NCI-H82 treated with DMSO at 0.1 percent for 48 hours (cell line): ENCODE results near the gene RAD51B.

Experiments used
- DNase-seq: peaks from one replicate; lab custom pipeline; 2025; ENCODE audit not compliant: unreplicated experiment; lab: John Stamatoyannopoulos, UW

RAD51B gene

GRCh38 chr14:68766299-68767247, 947.0 kb downstream of the RAD51B start:
- DNase-seq: no peak

GRCh38 chr14:68767248-68767645, 947.7 kb downstream of the RAD51B start:
- DNase-seq: no peak

DNA sequence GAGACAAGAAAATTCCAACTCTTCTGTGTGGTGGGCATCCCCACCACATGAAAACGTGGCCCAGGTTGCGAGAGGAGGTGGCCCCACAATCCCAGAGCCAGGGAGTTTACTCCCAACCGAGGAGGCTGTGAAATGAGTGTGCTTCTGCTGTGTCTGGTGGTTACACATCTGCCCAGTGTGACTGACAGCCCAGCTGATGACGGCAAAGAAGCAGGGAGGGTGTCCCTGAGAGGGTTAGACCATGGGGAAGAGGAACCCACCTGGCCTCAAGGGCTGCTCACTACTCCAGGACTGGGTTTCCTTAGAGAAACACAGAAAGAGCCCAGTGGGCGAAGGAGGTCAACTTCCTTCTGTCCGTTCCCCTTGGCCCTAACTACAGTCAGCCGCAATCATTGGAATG, 948.7 kb downstream of the RAD51B start:
- no peak for DNase-seq

GRCh38 chr14:68770051-68770450, 950.5 kb downstream of the RAD51B start:
- DNase-seq: no peak

DNA sequence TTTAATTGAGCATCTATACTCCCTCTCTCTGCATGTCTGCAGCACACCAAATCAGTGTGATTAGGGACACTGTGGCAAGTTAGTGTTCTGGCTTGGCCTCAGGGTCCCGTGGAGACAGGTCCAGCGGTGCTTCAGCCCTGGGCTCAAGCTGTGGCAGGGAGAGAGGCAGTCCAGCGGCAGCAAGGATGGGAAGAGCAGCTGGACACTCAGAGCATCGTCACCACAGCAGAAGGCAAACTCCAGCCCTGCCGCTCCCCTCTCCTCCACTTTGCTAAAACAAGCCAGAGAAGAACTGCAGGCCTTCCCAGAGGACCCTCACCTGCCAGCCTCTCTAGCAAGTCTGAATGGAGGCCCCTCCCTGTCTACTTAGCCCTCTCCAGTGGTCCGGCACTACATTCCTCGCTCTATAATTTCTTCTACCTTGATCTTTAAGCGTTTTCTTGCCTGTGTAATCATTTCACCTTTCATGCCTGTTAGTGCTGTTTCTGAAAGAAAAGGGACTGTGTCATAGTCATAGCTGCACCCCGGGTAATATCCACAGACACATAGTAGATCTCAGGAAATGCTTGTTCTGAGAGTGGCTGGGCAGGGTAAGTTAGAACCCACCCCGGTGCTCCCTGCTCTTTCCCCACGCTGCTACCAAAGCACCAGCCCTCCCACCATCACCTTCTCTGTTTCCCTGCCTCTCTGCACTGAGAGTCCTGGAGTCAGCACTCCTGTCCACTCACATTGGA, 951.1 kb downstream of the RAD51B start:
- DNase-seq: no peak

GRCh38 chr14:68771631-68772030, 952.1 kb downstream of the RAD51B start:
- no peak for DNase-seq

GRCh38 chr14:68772761-68773381, 953.3 kb downstream of the RAD51B start:
- no peak for DNase-seq

- DNase-seq: no peak
Measured at GRCh38 chr14:68774771-68775613, 955.4 kb downstream of the RAD51B start.

DNA sequence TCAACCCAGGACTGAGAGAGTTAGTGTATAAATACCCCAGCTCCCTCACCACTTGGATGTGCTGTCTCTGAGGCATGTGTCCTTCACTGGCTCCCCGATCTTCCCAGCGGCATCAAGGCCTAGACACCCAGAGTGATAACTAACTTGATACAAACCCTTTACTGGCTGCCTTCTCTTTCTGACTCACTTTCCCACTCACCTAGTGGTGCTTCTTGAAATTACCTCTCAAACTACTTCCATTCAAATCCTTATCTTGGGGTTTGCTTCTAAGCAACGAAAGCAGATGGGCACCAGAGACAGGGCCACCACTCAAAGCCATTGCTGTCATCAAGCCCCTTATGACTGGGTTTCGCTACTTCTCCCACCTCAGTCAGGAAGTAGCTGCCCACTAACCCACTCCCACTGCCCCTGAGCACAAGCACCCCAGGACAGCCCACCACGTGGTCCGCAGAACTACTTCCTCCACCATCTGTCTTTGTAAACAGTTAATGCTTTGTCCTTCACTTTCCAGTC, 956.1 kb downstream of the RAD51B start:
- DNase-seq: no peak

GRCh38 chr14:68777644-68778043, 958.1 kb downstream of the RAD51B start:
- DNase-seq: no peak
